HG03439 (cell line): ENCODE data around the gene CALHM5.
A peak's percentile ranks its signal among the peaks of the same experiment; 100 is the strongest.

Source experiments
- ATAC-seq: cut with Tn5 transposase; IDR thresholded peaks from one replicate; pipeline ENCODE4 v1.9.1; 2021; ENCODE audit warnings: mild to moderate bottlenecking, moderate library complexity; ENCODE audit not compliant: unreplicated experiment

Gene CALHM5

GRCh38 chr6:116507324-116507723 lies 4.1 kb upstream of the CALHM5 start:
- ATAC-seq = no peak

DNA sequence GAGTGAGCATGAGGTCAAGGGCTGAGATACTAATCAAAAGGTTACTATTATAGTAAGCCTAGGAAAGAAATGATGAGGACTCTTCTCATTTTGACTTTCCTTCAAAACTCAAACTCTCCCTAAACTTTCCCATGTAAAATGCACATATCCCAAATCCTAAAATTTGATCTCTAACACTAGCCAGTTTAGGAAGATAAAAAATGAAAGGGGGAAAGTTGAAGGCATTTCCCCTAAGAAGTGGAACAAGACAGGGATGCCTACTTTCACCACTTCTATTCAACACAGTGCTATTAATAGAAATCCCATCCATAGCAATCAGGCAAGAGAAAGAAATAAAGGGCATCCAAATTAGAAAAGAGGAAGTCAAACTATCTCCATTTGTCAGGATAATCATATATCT lies 2.9 kb upstream of the CALHM5 start:
- no peak for ATAC-seq

GRCh38 chr6:116512111-116512559 lies 696 bp downstream of the CALHM5 start:
- no peak for ATAC-seq

DNA sequence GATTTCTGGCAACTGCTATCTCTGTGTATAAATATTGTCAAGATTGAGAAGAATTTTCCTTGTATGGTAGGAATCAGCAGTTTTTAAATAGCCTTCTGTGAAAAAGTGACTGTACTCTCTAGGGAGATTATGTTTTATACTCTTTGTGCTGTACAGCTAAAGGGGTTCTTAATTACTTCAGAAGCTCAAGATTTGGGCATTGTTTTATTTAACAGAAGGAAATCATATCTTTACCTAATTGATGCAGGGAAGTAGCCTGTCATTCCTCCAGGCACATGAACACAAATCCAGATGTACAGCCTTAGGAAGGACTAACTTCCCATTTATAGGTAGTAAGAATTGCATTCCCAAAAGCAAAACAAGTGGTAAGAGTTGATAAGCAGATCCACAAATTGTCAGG lies 1.3 kb downstream of the CALHM5 start:
- no peak for ATAC-seq

- ATAC-seq = no peak
Measured at GRCh38 chr6:116513224-116513875, 1.9 kb downstream of the CALHM5 start.

DNA sequence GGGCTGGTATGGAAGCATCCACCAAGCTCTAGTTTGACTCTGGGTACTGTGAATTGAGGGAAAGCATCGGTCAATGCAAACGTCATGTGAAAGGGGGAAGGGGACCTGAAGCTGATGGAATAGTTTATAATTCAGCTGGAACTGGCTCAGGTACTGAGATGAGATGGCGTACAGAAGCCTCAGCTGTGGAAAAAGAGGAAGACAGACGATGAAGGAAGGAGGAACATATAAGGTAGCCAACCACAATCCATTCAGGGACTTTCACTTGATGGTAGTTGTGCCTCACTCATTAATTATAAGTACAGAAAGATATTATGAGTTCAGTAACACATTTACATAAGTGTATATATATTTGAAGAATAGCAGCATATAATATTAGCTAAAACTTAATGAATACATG lies 2.7 kb downstream of the CALHM5 start:
- ATAC-seq = no peak

- ATAC-seq = no peak
Measured at GRCh38 chr6:116515141-116515540, 3.7 kb downstream of the CALHM5 start.

GRCh38 chr6:116518621-116519368 lies 7.4 kb downstream of the CALHM5 start:
- ATAC-seq = no peak

DNA sequence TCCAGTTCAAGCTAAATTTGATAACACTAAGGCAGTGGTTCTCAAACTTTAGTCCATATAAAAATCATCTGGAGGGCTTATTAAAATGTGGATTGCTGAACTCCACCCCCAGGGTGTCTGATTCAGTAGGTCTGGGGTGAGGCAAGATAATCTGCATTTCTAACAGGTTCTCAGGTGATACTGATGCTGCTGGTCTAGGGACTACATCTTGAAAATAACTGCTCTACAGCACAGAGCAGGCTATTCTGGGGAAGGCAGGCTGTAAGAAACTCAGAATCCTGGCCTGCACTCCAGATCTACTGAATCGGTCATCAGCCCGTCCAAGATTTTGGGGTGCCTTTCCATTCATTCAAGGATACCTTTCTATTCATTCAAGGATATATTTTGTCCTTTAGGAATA lies 11.5 kb downstream of the CALHM5 start:
- ATAC-seq = no peak

GRCh38 chr6:116524236-116524635 lies 12.8 kb downstream of the CALHM5 start:
- no peak for ATAC-seq

GRCh38 chr6:116528133-116528532 lies 16.7 kb downstream of the CALHM5 start:
- no peak for ATAC-seq

GRCh38 chr6:116528780-116529179 lies 17.3 kb downstream of the CALHM5 start:
- no peak for ATAC-seq

- no peak for ATAC-seq
Measured at GRCh38 chr6:116529466-116530290, 18.2 kb downstream of the CALHM5 start.

DNA sequence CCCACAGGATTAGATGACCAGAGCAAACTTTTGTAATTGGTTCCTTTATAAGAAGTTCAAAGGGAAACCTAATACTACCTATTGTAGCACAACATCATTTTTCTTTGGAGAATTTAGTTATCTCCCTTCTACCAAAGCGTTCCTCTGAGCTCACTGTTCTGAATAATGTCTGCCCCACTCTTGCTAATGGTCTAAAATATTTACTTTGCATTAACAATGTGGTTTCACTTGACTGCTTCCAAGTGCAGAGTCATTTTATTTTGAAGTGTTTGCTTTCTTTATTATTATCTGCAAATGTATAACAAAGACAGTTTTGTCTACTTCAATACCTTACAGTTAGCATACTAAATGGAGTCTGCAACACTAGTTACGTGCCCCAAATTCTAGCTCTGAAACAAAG lies 19.0 kb downstream of the CALHM5 start:
- ATAC-seq = no peak

DNA sequence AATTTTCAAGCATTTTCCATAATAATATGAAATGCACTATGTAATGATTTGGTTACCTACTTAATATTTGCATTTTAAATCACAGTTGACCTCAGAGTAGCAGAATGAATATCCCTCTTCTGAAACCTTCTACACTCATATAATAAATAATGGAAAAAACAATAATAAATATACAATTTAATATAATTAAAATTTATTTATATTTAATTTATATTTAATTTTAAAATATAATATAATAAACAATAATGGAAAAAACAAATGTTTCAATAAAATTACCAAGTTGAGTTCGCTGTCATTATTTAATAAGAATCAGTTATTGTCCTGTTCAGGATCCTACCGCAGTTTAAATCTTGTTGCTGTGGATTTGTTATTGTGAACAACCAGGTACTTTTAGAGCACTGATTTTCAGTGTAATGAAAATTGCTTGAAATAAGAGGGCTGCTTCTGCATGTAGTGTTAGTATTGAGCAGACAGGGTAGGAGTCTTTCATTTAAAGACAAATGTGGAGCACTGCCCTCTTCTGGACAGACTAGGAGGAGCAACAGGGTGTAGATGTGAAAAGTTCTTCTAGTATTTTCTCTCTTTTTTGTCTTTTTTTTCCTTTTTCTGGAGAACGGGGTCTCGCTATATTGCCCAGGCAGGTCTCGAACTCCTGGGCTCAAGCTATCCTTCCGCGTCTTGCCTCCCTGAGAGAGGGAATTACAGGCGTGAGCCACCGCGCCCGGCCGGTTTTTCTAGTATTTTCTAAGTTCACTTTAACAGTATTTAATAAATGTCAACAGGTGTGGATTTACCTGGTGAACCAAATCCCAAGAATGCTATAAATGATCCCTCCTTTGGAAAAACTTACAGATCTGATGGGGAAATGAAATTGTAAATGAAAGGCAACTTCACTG lies 20.5 kb downstream of the CALHM5 start:
- peak; percentile 75 for ATAC-seq

- no peak for ATAC-seq
Measured at GRCh38 chr6:116533233-116533957, 22.0 kb downstream of the CALHM5 start.

DNA sequence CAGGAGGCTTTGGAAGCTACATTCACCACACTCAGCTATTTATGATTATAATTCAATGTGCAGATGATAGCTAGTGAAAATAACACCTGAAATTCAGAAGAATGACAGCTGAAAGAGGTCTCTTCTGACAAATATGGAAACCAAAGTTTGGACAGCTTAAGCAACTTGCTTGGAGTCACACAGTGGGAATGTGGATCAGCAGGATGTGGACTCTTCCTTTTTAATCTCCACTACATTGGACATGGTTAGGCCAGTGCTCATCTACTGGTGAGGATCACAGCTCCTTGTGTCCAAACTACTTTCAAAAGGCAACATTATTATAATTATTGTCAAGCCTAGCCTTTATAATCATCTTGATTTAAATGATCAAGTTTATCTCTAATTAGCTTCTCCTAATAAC lies 23.7 kb downstream of the CALHM5 start:
- no peak for ATAC-seq

- ATAC-seq = no peak
Measured at GRCh38 chr6:116536216-116536621, 24.8 kb downstream of the CALHM5 start.

GRCh38 chr6:116542426-116542825 lies 31.0 kb downstream of the CALHM5 start:
- ATAC-seq = no peak

DNA sequence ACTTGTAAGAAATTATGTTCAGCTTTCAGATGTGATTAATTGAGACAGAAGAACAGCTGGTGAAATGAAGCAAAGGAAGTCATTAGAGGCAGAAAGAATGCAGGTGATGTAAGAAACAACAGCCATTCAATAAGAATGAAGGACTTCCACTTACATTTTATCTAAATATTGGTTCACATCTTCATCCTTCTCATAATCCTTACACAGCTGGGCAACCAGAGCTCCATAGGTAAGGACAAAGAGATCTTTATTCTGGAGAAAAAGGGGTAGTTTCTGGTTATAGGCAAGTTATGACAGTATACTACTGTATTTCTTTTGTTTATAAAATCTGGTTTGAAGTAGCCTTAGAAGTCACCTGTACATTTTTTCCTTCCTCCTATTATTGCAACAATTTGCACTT lies 31.7 kb downstream of the CALHM5 start:
- ATAC-seq = no peak
